ENCODE measurements around the gene CBX5. TPM values are rescaled to one million over a fixed set of nuclear protein-coding genes. Genes with fewer than 3 reads are reported as not detected.
A peak's percentile ranks its signal among the peaks of the same experiment; 100 is the strongest.

The CBX5 gene
- total RNA-seq, 2 donors from 2014 or later: 230 to 341 TPM

- WGBS, 2 experiments (ENCODE audit: insufficient coverage in 1 of 2, insufficient read length in 1 of 2): 0% methylated on average over 10 to 19 of the region's 19 CpGs
- Histone ChIP-seq H3K4me1 (ENCODE audit: control insufficient read depth, insufficient read depth, low read length) (peaks cover 5% of the 10 kb centered on the region), H3K36me3 (ENCODE audit: control insufficient read depth, insufficient read depth, low read length) (peaks cover 35% of the 10 kb centered on the region), H3K27ac (ENCODE audit: low read depth, low read length) (peak overlapping the region; percentile 82), H3K9me3 (ENCODE audit: control insufficient read depth, low read length) (no peaks in the 10 kb centered on the region), H3K4me3 (ENCODE audit: low read length) (peak overlapping the region; percentile 94), H3K27me3 (ENCODE audit: control insufficient read depth, insufficient read depth, low read length, poor library complexity, severe bottlenecking) (no peaks in the 10 kb centered on the region), H3K9ac (ENCODE audit: extremely low read depth, low read length, poor library complexity, severe bottlenecking) (peak overlapping the region; percentile 99)
- H3K36me3 Mint-ChIP-seq (ENCODE audit: low read depth): peaks cover 11% of the 10 kb centered on the region
- H3K4me3 Mint-ChIP-seq: no peak overlapping the region
- H3K27ac Mint-ChIP-seq: no peak overlapping the region
- DNase-seq: no peak
- no peaks in the 10 kb centered on the region for H3K27me3 Mint-ChIP-seq (ENCODE audit: insufficient read depth)
- peaks cover 32% of the 10 kb centered on the region for H3K4me1 Mint-ChIP-seq
- no peaks in the 10 kb centered on the region for H3K9me3 Mint-ChIP-seq
- TF ChIP-seq, protein P1, sequence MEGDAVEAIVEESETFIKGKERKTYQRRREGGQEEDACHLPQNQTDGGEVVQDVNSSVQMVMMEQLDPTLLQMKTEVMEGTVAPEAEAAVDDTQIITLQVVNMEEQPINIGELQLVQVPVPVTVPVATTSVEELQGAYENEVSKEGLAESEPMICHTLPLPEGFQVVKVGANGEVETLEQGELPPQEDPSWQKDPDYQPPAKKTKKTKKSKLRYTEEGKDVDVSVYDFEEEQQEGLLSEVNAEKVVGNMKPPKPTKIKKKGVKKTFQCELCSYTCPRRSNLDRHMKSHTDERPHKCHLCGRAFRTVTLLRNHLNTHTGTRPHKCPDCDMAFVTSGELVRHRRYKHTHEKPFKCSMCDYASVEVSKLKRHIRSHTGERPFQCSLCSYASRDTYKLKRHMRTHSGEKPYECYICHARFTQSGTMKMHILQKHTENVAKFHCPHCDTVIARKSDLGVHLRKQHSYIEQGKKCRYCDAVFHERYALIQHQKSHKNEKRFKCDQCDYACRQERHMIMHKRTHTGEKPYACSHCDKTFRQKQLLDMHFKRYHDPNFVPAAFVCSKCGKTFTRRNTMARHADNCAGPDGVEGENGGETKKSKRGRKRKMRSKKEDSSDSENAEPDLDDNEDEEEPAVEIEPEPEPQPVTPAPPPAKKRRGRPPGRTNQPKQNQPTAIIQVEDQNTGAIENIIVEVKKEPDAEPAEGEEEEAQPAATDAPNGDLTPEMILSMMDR (conservative IDR thresholded peaks at IDR 0.05): no peak
These were observed 693 bp downstream of the CBX5 start for GRCh38 chr12:54279227-54279631.

DNA sequence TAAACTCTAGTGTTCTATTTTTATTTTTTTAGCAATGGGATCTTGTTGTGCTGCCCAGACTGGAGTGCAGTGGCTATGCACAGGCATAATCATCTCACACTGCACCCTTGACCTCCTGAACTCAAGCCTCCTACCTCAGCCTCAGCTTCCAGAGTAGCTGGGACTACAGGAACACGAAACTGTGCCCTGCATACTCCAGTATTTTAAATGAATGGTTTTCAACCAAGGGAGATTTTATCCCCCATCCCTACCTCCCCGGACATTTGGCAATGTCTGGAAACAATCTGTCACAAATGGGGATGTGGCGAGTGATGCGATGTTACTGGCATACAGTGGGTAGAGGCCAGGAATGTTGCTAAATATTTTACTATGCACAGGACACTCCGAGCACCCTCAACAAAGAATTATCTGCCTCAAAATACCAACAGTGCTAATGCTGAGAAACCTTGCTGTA, 2.1 kb downstream of the CBX5 start:
- TF ChIP-seq, protein P1 (conservative IDR thresholded peaks at IDR 0.05): no peak
- peaks cover 22% of the 10 kb centered on the region for H3K4me1 Mint-ChIP-seq
- Histone ChIP-seq H3K4me3 (ENCODE audit: low read length) (peak overlapping the region; percentile 94), H3K9me3 (ENCODE audit: control insufficient read depth, low read length) (no peaks in the 10 kb centered on the region), H3K36me3 (ENCODE audit: control insufficient read depth, insufficient read depth, low read length) (peaks cover 35% of the 10 kb centered on the region), H3K27ac (ENCODE audit: low read depth, low read length) (no peak overlapping the region), H3K27me3 (ENCODE audit: control insufficient read depth, insufficient read depth, low read length, poor library complexity, severe bottlenecking) (no peaks in the 10 kb centered on the region), H3K4me1 (ENCODE audit: control insufficient read depth, insufficient read depth, low read length) (peaks cover 5% of the 10 kb centered on the region), H3K9ac (ENCODE audit: extremely low read depth, low read length, poor library complexity, severe bottlenecking) (peak overlapping the region; percentile 99)
- no peaks in the 10 kb centered on the region for H3K27me3 Mint-ChIP-seq (ENCODE audit: insufficient read depth)
- WGBS, 2 experiments (ENCODE audit: insufficient coverage in 1 of 2, insufficient read length in 1 of 2): 84 to 88% methylated on average over 2 to 4 of the region's 5 CpGs
- DNase-seq: peak; percentile 41
- no peak overlapping the region for H3K4me3 Mint-ChIP-seq
- no peak overlapping the region for H3K27ac Mint-ChIP-seq
- peaks cover 23% of the 10 kb centered on the region for H3K36me3 Mint-ChIP-seq (ENCODE audit: low read depth)
- no peaks in the 10 kb centered on the region for H3K9me3 Mint-ChIP-seq

- peaks cover 32% of the 10 kb centered on the region for H3K36me3 ChIP-seq (ENCODE audit: control insufficient read depth, insufficient read depth, low read length)
- H3K27me3 ChIP-seq (ENCODE audit: control insufficient read depth, insufficient read depth, low read length, poor library complexity, severe bottlenecking): no peaks in the 10 kb centered on the region
- H3K4me1 ChIP-seq (ENCODE audit: control insufficient read depth, insufficient read depth, low read length): peaks cover 5% of the 10 kb centered on the region
- H3K27ac ChIP-seq (ENCODE audit: low read depth, low read length): no peak overlapping the region
- no peak for DNase-seq
- H3K9me3 Mint-ChIP-seq: no peaks in the 10 kb centered on the region
- H3K9ac ChIP-seq (ENCODE audit: extremely low read depth, low read length, poor library complexity, severe bottlenecking): no peak overlapping the region
- no peaks in the 10 kb centered on the region for H3K27me3 Mint-ChIP-seq (ENCODE audit: insufficient read depth)
- peaks cover 13% of the 10 kb centered on the region for H3K4me1 Mint-ChIP-seq
- no peak overlapping the region for H3K4me3 ChIP-seq (ENCODE audit: low read length)
- H3K9me3 ChIP-seq (ENCODE audit: control insufficient read depth, low read length): no peaks in the 10 kb centered on the region
- H3K4me3 Mint-ChIP-seq: no peak overlapping the region
- 94 to 96% methylated on average over 3 of the region's 3 CpGs for WGBS, 2 experiments (ENCODE audit: insufficient coverage in 1 of 2, insufficient read length in 1 of 2)
- peak overlapping the region; percentile 22 for H3K27ac Mint-ChIP-seq
- peaks cover 31% of the 10 kb centered on the region for H3K36me3 Mint-ChIP-seq (ENCODE audit: low read depth)
- TF ChIP-seq, protein P1 (conservative IDR thresholded peaks at IDR 0.05): no peak
These were observed 3.6 kb downstream of the CBX5 start for GRCh38 chr12:54276368-54276767.
